Hepatocyte (in vitro differentiated cells): ENCODE measurements around the gene JARID2.

Experiments
- CTCF ChIP-seq: fragments of 200-600 bp; sonication (generic); IDR thresholded peaks from 2 replicates; pipeline ENCODE4 v1.5.1; 2016; ENCODE audit warnings: antibody characterized with exemption, mild to moderate bottlenecking; ENCODE audit not compliant: poor library complexity
- EZH2 ChIP-seq: fragments of 200-600 bp; sonication (generic); IDR thresholded peaks from 2 replicates; pipeline ENCODE4 v1.6.1; 2016; ENCODE audit warnings: antibody characterized with exemption, mild to moderate bottlenecking, borderline replicate concordance

- TF ChIP-seq CTCF = no peak
- no peak for TF ChIP-seq EZH2
Observed at GRCh38 chr6:15374119-15374518, 128.2 kb downstream of the JARID2 start.
